HUDEP-2 (cell line): ENCODE results near the gene VARS1.
"Not testable (repeated sequence)": the region's sequence is repeated elsewhere in the genome, so short reads cannot be mapped to it uniquely, and the experiment has no call there.

Source experiments
- DNase-seq, 76 experiments: peaks; one replicate each; lab custom pipeline; 2025; ENCODE audit not compliant: unreplicated experiment in 76 of 76; lab: John Stamatoyannopoulos, UW

Gene VARS1

DNA sequence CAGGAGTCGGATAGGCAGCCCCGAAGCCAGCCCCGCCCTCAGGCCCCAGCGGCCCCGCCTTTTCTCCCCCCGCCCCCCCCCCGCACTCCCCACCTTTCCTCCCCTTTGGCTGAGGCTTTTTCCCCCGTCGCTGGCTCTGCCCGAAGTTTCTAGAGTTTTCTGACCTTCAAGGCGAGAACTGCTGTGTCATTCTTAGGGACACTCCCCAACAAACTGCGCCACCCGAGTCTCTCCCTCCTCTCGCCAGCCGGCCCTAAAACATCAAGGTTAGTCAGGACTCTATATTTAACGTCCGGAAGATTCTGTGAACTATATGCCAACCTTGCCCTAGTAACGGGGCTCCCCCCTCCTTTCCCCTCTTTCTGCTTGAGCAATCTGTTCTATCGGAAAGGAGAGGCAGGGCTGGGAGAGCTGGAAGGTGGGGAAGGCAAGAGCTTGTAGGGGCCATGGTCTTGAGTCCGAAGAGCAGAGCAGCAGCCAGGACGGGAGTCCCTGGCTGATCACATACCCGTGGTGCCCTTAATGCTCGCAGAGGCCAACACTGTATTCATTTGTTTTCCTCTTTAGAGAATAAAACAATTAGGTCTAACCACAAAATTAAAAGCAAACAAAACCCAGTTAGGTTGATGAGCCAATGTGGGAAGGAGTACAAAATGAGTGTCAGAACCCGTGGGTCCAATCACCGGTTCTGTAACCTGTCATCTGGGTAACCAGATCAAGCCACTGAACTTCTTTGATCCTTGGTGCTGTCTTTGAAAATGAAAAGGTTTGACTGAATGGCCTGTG is 26.7 kb upstream of the VARS1 start:
- peak in 74 of 76 experiments; percentile 61 to 96 (median 87) for DNase-seq

DNA sequence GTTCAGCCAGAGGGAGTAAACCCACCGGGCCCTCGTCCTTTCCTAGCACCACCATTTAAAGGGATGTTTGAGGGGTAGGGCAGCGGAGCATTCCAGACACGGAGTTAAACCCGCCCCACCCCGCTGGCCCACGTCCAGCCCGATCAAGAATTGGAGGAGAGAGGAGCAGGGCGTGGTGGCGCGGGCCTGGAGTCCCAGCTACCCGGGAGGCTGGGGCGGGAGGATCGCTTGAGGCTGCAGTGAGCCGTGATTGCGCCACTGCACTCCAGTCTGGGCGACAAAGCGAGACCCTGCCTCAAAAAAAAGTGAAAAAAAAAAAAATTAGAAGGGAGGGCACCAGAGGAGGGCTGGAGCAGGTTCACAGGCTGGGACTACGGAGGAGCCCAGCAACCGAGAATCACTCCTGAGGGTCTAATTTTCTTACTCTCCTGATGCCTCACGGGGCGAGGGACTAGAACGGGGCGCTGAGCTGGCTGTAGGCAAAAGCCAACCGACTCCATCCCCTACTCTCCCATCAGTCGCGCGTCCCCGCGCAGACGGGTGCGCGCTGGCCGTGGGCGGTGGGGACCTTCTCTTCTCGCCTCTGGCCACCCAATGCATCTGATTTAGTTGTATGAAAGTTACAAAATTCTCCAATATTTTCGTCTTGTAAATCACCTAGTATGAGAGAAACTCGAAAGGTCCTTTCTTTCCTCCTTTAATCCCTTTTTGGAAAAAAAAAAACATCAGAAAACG is 25.9 kb upstream of the VARS1 start:
- DNase-seq: peak in 51 of 76 experiments; percentile 40 to 81 (median 67)

DNA sequence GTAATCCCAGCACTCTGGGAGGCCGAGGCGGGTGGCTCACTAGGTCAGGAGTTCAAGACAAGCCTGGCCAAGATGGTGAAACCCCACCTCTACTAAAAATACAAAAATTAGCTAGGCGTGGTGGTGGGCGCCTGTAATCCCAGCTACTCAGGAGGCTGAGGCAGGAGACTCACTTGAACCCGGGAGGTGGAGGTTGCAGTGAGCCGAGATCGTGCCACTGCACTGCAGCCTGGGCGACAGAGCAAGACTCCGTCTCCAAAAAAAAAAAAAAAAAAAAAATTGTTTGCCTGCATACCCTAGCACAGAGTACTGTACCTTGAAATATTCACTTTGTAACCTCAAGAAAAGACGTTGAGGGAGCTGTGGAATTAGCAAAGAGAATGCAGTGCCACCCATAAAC is 24.8 kb upstream of the VARS1 start:
- DNase-seq: not testable (repeated sequence)

DNA sequence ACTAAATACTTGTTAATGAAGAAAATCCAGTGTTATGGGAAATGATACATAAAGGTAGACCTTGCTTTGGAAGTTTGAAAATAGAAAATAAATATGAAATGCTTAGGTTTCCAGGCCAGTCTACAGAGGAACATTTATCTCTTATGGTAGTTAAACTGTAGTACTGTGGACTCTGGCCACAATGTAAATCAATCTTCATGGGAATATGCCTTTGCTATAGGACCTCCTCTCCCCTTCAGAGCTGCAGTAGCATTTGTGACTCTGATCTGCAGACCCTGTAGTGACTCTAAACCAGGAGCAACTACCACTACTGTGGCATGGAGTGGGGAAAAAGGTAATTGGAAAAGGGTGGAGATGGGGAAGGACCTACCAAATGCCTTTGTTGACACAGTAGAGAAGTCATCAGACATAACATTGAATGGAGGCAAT is 24.3 kb upstream of the VARS1 start:
- DNase-seq: no peak

DNA sequence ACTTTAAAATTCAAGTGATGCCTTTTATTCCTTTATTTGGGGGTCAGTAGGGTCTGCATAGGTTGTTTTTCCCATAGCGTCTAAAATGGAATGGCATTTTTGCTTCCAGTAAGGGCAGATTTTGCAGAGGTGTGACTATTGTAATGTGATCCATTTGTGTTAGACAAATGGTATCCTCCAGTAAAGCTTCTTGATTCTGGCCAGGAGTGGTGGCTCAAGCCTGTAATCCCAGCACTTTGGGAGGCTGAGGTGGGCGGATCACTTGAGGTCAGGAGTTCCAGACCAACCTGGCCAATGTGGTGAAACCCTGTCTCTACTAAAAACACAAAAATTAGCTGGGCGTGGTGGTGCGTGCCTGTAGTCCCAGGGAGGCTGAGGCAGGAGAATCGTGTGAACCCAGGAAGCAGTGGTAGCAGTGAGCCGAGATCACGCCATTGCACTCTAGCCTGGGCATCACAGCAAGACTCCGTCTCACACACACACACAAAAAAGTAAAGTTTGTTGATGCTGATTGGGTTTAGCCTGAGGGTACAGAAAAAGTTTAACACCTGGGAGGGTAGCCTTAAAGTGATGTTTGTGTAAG is 22.5 kb upstream of the VARS1 start:
- not testable (repeated sequence) for DNase-seq

DNA sequence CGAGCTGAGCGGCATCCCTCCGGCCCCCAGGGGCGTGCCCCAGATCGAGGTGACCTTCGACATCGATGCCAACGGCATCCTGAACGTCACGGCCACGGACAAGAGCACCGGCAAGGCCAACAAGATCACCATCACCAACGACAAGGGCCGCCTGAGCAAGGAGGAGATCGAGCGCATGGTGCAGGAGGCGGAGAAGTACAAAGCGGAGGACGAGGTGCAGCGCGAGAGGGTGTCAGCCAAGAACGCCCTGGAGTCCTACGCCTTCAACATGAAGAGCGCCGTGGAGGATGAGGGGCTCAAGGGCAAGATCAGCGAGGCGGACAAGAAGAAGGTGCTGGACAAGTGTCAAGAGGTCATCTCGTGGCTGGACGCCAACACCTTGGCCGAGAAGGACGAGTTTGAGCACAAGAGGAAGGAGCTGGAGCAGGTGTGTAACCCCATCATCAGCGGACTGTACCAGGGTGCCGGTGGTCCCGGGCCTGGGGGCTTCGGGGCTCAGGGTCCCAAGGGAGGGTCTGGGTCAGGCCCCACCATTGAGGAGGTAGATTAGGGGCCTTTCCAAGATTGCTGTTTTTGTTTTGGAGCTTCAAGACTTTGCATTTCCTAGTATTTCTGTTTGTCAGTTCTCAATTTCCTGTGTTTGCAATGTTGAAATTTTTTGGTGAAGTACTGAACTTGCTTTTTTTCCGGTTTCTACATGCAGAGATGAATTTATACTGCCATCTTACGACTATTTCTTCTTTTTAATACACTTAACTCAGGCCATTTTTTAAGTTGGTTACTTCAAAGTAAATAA is 21.8 kb upstream of the VARS1 start:
- not testable (repeated sequence) for DNase-seq

DNA sequence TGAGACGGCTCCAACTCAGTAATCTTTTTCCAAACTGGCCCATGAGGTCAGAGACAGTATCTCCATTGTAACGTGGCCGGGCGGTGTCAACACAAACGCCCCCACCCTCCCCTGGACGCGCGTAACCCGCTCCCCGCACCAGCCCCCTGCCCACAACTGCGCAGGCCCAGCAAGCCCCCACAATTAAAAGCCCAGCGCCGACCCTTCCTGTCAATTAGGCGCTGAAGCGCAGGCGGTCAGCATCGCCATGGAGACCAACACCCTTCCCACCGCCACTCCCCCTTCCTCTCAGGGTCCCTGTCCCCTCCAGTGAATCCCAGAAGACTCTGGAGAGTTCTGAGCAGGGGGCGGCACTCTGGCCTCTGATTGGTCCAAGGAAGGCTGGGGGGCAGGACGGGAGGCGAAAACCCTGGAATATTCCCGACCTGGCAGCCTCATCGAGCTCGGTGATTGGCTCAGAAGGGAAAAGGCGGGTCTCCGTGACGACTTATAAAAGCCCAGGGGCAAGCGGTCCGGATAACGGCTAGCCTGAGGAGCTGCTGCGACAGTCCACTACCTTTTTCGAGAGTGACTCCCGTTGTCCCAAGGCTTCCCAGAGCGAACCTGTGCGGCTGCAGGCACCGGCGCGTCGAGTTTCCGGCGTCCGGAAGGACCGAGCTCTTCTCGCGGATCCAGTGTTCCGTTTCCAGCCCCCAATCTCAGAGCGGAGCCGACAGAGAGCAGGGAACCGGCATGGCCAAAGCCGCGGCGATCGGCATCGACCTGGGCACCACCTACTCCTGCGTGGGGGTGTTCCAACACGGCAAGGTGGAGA is 19.7 kb upstream of the VARS1 start, which contains the start of the genes HSPA1A and HSPA1L:
TSS of gene HSPA1A (plus strand) at position 519 of the 814 bp plus-strand sequence. CDS start at position 733, 214 bp downstream.
TSS of gene HSPA1L (minus strand) at position 259 of the 814 bp plus-strand sequence. CDS start 3,311 bp downstream, outside the sequence.
- peak in 63 of 76 experiments; percentile 37 to 92 (median 82) for DNase-seq

DNA sequence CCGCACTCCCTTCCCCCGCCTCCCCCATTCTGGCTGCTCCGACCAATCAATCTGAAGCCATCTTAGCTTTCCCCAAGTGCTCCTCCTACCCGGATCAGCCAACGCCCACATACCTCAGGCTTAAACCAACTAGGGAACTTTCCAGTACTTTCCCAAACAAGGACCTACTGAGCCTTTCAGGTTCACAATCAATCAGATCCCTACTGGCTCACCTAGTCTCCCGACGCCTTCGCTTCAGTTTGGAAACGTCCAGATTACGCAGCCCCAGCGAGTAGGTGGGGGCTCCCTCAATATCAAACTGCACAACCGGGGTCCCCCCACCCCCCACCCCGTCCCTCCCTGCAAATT is 19.1 kb upstream of the VARS1 start:
- DNase-seq: peak in 70 of 76 experiments; percentile 36 to 89 (median 73)

DNA sequence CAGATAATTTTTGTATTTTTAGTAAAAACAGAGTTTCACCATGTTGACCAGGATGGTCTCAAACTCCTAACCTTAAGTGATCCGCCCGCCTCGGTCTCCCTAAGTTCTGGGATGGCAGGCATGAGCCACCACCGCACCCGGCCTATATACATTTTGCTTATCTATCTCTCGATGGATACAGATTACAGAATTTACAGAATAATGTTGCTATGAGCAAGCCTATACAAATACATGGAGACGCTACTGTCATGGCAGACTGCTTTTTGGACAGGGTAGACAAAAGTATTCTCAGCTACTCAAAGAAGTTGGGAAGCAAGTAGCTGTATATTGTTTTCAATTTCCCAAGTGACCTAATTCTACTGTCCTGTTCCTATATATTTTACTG is 17.9 kb upstream of the VARS1 start:
- no peak for DNase-seq

DNA sequence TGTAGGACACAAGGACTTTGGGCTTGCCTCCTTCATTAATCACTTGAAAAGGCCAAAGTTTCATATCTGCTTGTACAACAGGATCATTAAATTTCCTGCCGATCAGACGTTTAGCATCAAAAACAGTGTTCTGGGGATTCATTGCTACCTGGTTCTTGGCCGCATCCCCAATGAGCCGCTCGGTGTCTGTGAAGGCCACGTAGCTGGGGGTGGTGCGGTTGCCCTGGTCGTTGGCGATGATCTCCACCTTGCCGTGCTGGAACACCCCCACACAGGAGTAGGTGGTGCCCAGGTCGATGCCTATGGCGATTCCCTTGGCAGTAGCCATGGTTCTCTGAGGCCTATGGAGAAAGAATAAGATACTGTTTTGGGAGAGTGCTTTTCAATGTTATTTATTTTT is 16.1 kb upstream of the VARS1 start:
- no peak for DNase-seq

DNA sequence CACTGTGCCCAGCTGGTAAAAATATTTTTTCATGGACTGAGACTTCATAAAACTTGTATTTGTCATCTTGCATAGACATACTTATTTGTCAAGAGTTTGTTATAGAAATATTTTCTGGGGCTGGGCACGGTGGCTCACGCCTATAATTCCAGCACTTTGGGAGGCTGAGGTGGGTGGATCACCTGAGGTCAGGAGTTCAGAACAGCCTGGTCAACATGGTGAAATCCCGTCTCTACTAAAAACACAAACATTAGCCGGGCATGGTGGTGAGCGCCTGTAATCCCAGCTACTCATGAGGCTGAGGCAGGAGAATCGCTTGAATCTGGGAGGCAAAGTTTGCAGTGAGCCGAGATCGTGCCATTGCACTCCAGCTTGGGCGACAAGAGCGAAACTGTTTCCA is 13.0 kb upstream of the VARS1 start:
- not testable (repeated sequence) for DNase-seq

DNA sequence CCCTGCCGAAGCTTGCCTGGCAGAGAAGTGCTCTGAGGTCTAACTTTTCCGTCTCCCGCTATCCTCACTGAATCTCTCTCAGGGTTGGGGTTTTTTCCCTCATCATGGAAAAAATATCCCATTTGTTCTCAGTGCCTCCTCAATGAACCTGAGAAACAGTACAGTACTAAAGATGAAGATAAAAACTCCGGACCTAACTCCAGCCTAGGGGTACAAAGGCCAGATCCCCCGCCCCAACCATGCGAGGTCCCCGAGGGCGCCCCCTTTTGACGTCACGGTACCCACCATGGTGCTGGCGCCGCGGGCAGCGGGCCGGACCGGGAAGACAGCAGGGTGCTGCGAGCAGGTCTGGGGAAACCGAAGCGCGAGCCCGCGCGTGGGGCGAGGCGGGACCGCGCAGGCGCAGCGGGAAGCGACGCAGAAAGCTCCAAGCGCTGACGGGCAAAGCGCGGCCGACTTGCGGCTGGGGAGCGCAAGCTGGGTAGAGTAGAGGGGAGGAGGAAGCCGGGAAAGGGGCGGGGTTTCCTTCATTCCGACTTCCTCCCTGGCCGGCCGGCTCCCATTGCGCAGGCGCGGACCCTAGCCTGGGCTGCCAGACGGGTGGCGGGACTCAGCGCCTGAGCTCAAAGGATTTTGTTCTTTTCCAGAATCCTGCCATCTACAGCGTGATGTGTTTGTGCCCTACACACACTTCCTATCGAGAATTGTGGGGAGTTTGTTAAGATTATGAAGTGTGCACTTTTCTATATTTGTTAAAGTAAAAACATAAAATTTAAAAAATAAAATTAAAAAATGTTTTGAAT is 11.1 kb upstream of the VARS1 start, which contains the start of gene LSM2:
TSS of gene LSM2 (minus strand) at position 497 of the 803 bp plus-strand sequence. CDS start at position 288, 209 bp downstream.
- peak in 73 of 76 experiments; percentile 84 to 99 (median 97) for DNase-seq

DNA sequence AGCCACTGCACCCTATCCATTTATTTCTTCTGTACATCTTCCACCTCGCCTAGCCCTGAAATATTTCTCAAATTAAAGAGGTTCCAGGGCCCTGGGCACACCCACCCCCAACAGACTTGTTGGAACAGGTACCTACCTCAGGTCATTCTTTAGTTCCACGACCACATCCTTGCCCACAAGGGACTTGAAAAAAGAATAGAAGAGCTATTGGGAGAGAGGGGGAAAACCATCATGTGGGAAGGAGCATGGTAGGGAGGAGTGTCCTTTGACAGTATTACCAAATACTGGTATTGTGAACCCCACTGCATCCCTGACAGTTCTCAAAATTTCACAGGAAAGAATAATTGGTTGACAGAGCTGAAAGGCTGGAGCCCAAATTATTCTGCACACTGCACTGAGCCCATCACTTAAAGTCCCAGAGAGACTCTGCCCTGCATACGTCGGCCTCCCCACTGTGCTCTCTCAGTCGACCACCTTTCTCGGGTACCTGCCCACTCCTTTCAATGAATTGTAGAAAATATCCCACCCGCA is 10.5 kb upstream of the VARS1 start:
- DNase-seq: peak in 2 of 76 experiments; percentile 37 to 40

DNA sequence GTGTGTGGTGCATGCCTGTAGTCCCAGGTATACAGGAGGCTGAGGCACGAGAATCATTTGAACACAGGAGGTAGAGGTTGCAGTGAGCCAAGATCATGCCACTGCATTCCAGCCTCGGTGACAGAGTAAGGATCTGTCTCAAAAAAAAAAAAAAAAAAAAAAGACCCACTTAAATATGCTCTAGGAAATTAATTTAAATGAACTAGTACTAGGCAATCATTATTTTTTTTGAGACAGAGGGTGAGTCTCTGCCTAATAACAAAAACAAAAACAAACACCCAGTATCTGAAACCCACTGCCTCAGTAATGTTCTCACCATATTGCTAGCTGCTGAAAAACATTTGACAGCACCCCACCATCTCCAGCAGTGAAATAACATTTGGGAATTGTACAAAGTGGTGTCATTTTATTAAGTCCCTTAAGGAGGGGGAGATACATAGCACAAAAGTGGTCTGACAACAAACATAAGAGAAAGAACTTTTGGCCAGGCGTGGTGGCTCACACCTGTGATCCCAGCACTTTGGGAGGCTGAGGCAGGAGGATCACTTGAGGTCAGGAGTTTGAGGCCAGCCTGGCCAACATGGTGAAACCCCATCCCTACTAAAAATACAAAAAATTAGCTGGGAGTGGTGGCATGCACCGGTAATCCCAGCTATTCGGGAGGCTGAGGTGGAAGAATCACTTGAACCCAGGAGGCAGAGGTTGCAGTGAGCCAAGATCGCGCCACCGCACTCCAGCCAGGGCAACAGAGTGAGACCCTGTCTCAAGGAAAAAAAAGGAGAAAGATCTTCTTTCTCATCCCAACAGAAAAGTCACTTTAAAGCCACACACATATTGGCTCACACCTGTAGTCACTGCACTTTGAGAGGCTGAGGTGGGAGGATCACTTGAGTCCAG is 5.7 kb upstream of the VARS1 start:
- DNase-seq: not testable (repeated sequence)

DNA sequence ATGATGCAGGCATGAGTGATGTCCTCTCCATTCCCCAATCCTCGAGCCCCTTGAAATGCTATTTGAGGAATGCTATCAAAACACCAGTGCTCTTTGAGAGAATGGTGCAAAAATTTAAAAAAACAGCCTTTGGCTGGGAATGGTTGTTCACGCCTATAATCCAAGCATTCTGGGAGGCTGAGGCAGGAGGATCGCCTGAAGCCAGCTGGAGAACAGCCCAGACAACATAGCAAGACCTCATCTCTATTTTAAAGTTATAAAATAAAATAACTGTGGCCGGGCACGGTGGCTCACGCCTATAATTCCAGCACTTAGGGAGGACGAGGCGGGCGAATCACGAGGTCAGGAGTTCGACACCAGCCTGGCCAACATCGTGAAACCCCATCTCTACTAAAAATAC is 4.2 kb upstream of the VARS1 start:
- DNase-seq: no peak

DNA sequence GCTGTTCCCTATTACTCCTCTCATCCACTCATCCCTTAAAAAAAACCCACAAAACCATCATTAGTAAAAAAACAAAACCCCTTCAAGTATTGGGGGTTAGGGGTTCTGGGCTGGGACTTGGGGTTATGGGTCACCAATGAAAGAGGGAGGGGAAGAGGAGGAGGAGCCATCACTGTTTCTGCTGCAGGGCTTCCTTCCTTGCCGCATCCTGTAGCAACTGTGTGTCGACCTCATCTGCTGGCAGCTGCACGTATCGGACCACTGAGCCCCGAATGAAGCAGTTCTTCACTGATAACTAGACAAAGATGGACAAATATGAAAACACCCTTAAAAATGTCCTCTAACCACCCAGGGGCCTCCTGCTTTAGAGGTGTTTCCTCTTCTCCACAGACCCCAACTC is 2.0 kb upstream of the VARS1 start:
- no peak for DNase-seq

DNA sequence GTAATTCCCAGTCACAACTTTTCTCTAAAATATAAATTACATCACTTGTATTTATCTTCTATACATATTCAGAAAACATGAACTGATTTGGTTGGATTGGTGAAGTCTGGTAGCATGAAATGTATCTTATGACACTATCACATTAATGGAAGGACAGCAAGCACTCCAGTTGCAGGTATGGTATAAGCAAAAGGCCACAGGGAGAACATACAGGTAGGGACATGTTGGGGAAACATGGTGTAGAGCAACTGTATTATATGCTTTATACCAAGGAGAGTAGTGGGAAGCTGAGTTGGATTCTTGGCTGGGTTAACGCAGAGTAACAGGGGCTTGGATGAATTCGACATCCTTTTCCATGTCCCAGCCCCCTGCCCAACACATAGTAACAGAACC is 1.4 kb upstream of the VARS1 start:
- no peak for DNase-seq
